Effector CD8-positive, alpha-beta T cell (primary cell): ENCODE measurements around the gene QARS1.
A peak's percentile ranks its signal among the peaks of the same experiment; 100 is the strongest.

Experiments used
- DNase-seq: peaks from one replicate; lab custom pipeline; 2025; lab: John Stamatoyannopoulos, UW
- total RNA-seq, 4 experiments: gene quantifications; one replicate each; lab custom pipeline; 2026; lab: John Stamatoyannopoulos, UW

The QARS1 gene
- 180 to 207 (median 185) reads per million in 4 experiments for total RNA-seq

- peak; percentile 86 for DNase-seq
Measured at GRCh38 chr3:49104427-49105291, at the start of gene QARS1. Gene QARS1, minus strand, starts transcription at chr3:49104757. Its CDS starts 24 bp downstream, at chr3:49104733.

- no peak for DNase-seq
Measured at GRCh38 chr3:49153349-49153912, 48.9 kb upstream of the QARS1 start.

GRCh38 chr3:49151610-49152009 lies 47.1 kb upstream of the QARS1 start:
- DNase-seq = no peak

GRCh38 chr3:49148159-49148558 lies 43.6 kb upstream of the QARS1 start:
- DNase-seq = no peak

- no peak for DNase-seq
Measured at GRCh38 chr3:49140080-49140479, 35.5 kb upstream of the QARS1 start.

GRCh38 chr3:49135499-49135898 lies 30.9 kb upstream of the QARS1 start:
- DNase-seq = no peak

- no peak for DNase-seq
Measured at GRCh38 chr3:49134471-49135265, 30.1 kb upstream of the QARS1 start.

GRCh38 chr3:49133226-49133951 lies 28.8 kb upstream of the QARS1 start:
- no peak for DNase-seq

- DNase-seq = no peak
Measured at GRCh38 chr3:49132437-49133225, 28.1 kb upstream of the QARS1 start, which contains the start of gene LAMB2. Gene LAMB2, minus strand, starts transcription at chr3:49133050. Its CDS starts 183 bp downstream, at chr3:49132867.

GRCh38 chr3:49132073-49132436 lies 27.5 kb upstream of the QARS1 start:
- no peak for DNase-seq

- no peak for DNase-seq
Measured at GRCh38 chr3:49131576-49131975, 27.0 kb upstream of the QARS1 start.

- no peak for DNase-seq
Measured at GRCh38 chr3:49131040-49131439, 26.5 kb upstream of the QARS1 start.

- no peak for DNase-seq
Measured at GRCh38 chr3:49124991-49125670, 20.6 kb upstream of the QARS1 start.

- DNase-seq = no peak
Measured at GRCh38 chr3:49124203-49124602, 19.6 kb upstream of the QARS1 start.

- no peak for DNase-seq
Measured at GRCh38 chr3:49123687-49124086, 19.1 kb upstream of the QARS1 start.

GRCh38 chr3:49122886-49123545 lies 18.5 kb upstream of the QARS1 start:
- DNase-seq = no peak

GRCh38 chr3:49122451-49122850 lies 17.9 kb upstream of the QARS1 start:
- DNase-seq = no peak

GRCh38 chr3:49122022-49122421 lies 17.5 kb upstream of the QARS1 start:
- no peak for DNase-seq

- DNase-seq = no peak
Measured at GRCh38 chr3:49121132-49121736, 16.7 kb upstream of the QARS1 start.
